HG03442 (cell line): ENCODE results near the gene MXD3.
"Not testable (repeated sequence)": the region's sequence is repeated elsewhere in the genome, so short reads cannot be mapped to it uniquely, and the experiment has no call there.

ENCODE experiments used
- ATAC-seq: cut with Tn5 transposase; IDR thresholded peaks from one replicate; pipeline ENCODE4 v1.9.1; 2021; ENCODE audit warnings: mild to moderate bottlenecking, moderate library complexity; ENCODE audit not compliant: unreplicated experiment

The MXD3 gene

GRCh38 chr5:177344891-177345290, 33.2 kb upstream of the MXD3 start:
- ATAC-seq, result no peak

- ATAC-seq, result no peak
Measured at GRCh38 chr5:177343777-177344176, 32.1 kb upstream of the MXD3 start.

GRCh38 chr5:177343000-177343399, 31.3 kb upstream of the MXD3 start:
- not testable (repeated sequence) for ATAC-seq

GRCh38 chr5:177339107-177339638, 27.5 kb upstream of the MXD3 start:
- ATAC-seq, result no peak

GRCh38 chr5:177338251-177339106, 26.8 kb upstream of the MXD3 start:
- no peak for ATAC-seq

- no peak for ATAC-seq
Measured at GRCh38 chr5:177336603-177337494, 25.2 kb upstream of the MXD3 start.

- no peak for ATAC-seq
Measured at GRCh38 chr5:177336112-177336511, 24.4 kb upstream of the MXD3 start.

- no peak for ATAC-seq
Measured at GRCh38 chr5:177335701-177336065, 24.0 kb upstream of the MXD3 start.

GRCh38 chr5:177334781-177335700, 23.3 kb upstream of the MXD3 start:
- no peak for ATAC-seq

GRCh38 chr5:177334155-177334551, 22.5 kb upstream of the MXD3 start:
- no peak for ATAC-seq

GRCh38 chr5:177333420-177334154, 21.9 kb upstream of the MXD3 start:
- ATAC-seq, result no peak

GRCh38 chr5:177332896-177333260, 21.2 kb upstream of the MXD3 start:
- ATAC-seq, result no peak

- ATAC-seq, result no peak
Measured at GRCh38 chr5:177332031-177332895, 20.6 kb upstream of the MXD3 start.

- no peak for ATAC-seq
Measured at GRCh38 chr5:177330991-177331842, 19.5 kb upstream of the MXD3 start.

GRCh38 chr5:177329883-177330282, 18.2 kb upstream of the MXD3 start:
- no peak for ATAC-seq

GRCh38 chr5:177328545-177329231, 17.0 kb upstream of the MXD3 start:
- no peak for ATAC-seq
